GM21515 (cell line): ENCODE measurements around the gene KLRK1.
A peak's percentile ranks its signal among the peaks of the same experiment; 100 is the strongest.
"Not testable (repeated sequence)": the region's sequence is repeated elsewhere in the genome, so short reads cannot be mapped to it uniquely, and the experiment has no call there.

Experiments used
- ATAC-seq: cut with Tn5 transposase; IDR thresholded peaks from one replicate; pipeline ENCODE4 v1.9.1; 2021; ENCODE audit not compliant: unreplicated experiment

Gene KLRK1

DNA sequence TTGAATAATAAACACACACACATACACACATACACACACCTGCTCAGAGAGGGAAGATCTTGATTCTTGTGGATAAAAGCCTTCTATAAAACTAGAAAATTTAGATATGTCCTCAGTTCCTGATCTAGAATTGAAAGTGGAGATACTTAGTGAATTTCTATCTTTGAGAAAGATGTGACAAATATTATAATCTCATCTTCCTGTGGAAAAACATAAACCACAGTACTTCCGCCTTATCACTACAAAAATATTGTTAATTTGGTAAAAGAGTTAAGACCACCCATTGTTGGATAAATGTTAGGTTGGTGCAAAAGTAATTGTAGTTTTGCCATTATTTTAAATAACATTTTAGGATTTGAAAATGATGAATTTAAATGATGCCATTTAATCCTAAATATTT, at the start of gene KLRK1:
TSS of gene KLRK1 (minus strand) at position 138 of the 400 bp plus-strand sequence. CDS start 1,231 bp downstream, outside the sequence.
- no peak for ATAC-seq

DNA sequence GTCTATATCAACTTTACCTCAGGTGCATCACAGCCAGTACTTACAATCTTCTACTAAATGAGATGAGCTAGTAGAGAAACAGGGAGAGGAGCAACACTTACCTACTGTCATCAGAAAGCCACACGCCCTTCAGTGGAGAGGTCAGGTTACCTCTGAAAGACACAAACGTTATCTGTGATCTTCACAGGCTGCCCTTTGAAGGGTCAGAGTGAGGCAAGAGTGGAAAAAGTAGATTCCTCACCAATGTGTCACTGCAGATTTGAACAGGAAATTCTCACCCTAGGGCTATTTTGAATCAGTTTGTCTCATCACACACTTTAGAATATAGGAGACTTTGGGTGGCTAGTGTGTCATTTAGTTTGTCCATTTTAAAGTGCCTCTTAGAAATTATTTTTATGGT, 47.8 kb upstream of the KLRK1 start:
- ATAC-seq: not testable (repeated sequence)

DNA sequence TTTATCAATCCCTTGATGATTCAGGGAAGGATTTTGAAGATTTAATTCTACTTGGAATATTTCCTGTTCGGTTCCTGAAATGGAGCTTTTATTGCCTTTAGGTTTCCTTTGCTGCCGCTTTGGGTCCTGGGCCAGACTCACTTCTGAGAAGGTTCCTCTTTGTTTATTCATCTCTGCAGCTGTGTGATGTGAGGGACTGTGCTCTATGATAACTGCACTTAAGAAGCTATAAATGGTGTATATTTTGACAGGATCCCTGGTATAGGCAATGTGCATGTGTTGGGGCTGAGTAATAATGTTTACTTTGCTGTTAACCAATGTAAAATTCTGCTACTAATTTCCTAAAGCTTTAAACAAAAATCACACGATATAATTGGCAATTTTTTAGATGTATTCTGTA, 46.0 kb upstream of the KLRK1 start, which contains the start of gene KLRC2:
TSS of gene KLRC2 (minus strand) at position 195 of the 400 bp plus-strand sequence. CDS start at position 171, 24 bp downstream.
- not testable (repeated sequence) for ATAC-seq

DNA sequence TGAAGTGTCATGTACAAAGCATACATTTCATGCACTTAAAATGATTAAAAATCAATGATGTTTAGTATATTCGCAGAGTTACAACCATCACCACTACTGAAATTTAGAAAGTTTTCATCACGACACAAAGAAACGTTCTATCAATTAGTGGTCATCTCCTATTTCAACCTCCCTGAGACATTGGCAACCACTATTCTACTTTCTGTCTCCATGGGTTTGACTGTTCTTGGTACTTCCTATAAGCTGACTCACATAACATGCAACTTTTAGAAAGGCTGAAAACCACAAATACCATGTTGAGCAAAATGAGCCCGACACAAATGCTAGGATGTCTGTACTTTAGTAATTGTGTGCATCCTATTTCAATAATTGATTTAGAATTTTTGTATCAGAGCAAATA, 40.8 kb upstream of the KLRK1 start:
- not testable (repeated sequence) for ATAC-seq

DNA sequence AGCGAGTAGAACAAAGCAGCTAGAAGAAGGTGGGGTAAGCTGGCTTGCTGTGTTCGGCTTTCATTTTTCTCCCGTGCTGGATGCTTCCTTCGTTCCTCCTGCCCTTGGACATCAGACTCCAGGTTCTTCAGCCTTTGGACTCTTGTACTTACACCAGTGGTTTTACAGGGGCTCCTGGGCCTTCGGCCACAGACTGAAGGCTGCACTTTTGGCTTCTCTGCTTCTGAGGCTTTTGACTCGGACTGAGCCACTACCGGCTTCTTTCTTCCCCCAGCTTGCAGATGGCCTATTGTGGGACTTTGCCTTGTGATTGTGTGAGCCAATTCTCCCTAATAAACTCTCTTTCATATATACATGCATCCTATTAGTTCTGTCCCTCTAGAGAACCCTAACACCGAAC, 36.1 kb upstream of the KLRK1 start:
- ATAC-seq: not testable (repeated sequence)

DNA sequence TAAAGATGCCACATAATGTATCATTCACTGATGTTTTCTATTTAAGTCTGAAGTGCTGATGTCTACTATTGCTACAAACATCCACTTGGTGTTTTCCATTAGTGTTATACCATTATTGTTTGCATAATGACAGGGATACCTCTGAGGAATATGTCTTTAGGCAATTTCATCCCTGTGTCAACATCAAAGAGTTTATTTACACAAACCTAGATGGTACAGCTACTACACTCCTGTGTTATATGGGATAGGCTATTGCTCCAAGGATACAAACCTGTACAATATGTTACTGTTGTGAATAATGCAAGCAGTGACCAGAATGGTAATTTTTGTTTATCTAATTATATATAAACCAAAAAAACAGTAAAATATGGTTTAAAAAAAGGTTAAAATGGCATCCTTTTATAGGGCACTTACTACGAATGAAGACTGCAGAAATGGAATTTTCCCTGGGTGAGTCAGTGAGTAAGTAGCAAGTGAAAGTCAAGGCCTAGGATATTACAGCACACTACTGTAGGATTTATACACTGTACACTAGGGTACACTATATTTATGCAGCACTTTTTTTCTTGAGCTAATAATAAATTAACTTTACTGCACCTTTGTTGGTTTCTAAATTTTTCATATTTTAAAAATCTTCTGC, 34.5 kb upstream of the KLRK1 start:
- ATAC-seq: not testable (repeated sequence)

DNA sequence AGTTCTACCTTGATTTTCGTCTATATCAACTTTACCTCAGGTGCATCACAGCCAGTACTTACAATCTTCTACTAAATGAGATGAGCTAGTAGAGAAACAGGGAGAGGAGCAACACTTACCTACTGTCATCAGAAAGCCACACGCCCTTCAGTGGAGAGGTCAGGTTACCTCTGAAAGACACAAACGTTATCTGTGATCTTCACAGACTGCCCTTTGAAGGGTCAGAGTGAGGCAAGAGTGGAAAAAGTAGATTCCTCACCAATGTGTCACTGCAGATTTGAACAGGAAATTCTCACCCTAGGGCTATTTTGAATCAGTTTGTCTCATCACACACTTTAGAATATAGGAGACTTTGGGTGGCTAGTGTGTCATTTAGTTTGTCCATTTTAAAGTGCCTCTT, 32.3 kb upstream of the KLRK1 start:
- not testable (repeated sequence) for ATAC-seq

DNA sequence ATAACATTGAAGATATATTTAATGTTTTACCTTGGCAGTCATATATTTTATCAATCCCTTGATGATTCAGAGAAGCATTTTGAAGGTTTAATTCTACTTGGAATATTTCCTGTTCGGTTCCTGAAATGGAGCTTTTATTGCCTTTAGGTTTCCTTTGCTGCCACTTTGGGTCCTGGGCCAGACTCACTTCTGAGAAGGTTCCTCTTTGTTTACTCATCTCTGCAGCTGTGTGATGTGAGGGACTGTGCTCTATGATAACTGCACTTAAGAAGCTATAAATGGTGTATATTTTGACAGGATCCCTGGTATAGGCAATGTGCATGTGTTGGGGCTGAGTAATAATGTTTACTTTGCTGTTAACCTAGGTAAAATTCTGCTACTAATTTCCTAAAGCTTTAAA, 30.5 kb upstream of the KLRK1 start, which contains the start of gene KLRC3:
TSS of gene KLRC3 (minus strand) at position 262 of the 400 bp plus-strand sequence. CDS start at position 217, 45 bp downstream.
- not testable (repeated sequence) for ATAC-seq

DNA sequence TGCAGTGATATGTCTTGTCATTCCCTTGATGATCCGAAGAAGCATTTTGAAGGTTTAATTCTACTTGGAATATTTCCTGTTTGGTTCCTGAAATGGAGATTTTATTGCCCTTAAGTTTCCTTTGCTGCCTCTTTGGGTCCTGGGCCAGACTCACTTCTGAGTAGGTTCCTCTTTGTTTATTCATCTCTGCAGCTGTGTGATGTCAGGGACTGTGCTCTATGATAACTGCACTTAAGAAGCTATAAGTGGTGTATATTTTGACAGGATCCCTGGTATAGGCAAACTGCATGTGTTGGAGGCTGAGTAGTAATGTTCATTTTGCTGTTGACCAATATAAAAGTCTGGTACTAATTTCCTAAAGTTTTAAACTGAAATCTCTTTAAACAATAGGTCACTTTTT, 19.6 kb upstream of the KLRK1 start, which contains the start of gene KLRC4:
TSS of gene KLRC4 (minus strand) at position 366 of the 400 bp plus-strand sequence. CDS start at position 184, 182 bp downstream.
- no peak for ATAC-seq

DNA sequence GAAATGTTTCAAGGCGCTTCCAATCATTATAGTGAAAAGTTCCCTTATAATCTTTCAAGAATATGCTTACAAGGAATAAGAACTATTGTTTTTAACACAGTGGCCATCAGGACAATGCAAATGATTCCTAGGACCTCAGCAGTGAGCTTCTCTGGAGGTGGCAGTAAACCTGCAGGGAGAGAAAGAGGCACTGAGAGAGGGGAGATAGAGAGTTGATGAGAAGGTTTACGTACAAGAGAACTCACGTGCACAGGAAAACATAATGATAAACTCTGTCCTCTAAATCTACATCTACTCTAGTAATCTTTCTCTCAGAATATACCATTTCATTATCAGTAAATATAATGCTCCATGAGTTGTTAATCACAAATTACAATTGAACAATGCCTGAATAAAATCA, 19.0 kb upstream of the KLRK1 start:
- no peak for ATAC-seq

DNA sequence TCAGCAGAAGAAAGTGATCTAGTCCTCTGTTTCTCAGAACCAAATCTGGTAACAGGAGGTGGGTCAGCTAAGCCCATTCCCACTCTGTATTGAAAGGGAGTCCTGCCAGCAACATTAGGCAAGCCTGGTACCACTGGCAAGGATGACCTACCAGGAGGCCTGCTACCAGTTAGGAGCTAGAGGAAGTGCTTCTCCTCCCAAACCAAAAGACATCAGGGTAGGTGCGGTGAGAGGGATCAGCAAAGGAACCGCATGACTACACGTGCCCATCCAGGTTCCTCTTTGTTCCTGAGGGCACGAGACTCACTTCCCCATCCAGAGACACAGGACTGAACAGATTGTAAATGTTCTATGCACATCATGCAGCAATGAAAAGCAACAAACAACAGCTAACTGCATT, 16.9 kb upstream of the KLRK1 start:
- no peak for ATAC-seq

DNA sequence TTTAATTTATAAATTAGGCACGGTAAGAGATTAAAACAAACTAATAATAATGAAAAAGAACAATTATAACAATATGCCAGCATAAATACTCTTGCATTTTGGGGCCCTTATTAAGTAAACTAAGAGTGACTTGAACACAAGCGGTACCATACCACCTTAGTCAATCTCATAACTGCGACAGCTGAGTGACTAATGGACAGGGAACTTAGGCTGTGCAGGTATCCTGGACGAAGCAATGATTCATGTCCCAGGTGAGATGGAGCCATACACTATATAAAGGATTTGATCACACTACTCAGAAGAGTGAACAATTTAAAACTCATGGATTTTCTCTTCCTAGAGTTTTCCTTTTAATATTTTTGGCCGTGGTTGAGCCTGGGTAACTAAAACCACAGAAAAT, 15.5 kb upstream of the KLRK1 start:
- no peak for ATAC-seq

DNA sequence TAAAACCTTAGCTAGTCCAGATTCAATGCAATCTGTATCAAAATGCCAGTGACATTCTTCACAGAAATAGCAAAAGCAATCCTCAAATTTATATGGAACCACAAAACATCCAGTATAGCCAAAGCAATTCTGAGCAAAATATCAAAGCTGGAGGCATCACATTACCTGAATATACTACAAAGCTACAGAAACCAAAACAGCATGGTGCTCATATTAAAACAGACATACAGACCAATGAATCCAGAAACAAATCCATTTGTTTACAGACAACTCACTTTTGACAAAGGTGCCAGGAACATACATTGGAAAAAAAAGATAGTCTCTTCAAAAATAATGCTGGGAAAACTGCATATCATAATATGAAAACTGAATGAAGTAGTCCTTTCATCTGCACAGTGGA, 15.0 kb upstream of the KLRK1 start:
- ATAC-seq: no peak

DNA sequence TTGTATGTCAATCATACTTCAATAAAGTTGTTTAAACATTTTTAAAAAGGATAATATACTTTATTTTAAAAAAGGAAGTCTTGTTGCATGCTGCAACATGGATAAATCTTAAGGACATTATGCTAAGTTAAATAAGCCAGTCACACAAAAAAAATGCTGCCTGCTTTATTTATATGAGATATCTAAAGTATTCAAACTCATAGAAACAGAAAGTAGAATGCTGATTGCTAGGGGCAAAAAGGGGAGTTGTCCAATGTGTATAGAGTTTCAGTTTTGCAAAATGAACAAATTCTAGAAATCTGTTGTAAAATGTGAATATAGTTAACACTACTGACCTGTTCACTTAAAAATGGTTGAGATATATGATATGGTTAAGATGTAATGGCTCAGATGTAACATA, 11.0 kb upstream of the KLRK1 start:
- ATAC-seq: no peak

DNA sequence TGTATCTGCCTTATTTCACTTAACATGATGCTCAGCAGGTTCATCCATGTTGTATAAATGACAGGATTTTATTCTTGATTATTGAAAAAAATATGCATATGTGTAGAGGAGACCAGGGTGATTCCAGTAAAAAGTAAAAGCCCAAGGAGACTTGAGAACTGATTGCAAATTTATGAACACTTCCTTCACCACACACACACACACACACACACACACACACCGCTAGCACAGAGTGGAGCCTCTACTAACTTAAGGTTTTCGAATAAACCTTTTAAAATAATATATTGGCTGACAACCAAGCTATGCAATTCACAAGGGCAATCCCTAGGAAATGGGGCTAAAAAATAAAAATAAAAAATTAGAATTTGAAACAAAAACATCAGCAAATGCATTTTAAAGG, 8.3 kb upstream of the KLRK1 start:
- no peak for ATAC-seq

DNA sequence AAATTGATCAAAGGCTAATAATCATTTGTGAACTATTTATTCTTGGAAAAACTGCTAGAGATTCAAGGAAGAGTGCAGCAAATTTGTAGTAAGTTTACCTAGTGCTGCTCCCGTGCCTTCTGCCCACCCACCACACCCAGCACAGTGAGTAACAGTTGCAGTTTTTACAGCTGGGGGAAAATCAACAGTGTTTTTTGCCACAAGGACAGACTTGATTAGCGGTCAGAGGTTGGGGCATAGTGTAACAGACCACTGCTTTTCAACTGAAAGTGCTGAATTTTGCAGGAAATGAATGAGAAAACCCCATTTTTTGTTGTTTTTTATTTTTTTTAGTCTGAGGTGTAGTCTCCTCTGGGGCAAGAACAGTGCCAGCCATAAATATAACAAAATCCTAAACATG, 7.5 kb upstream of the KLRK1 start:
- no peak for ATAC-seq

DNA sequence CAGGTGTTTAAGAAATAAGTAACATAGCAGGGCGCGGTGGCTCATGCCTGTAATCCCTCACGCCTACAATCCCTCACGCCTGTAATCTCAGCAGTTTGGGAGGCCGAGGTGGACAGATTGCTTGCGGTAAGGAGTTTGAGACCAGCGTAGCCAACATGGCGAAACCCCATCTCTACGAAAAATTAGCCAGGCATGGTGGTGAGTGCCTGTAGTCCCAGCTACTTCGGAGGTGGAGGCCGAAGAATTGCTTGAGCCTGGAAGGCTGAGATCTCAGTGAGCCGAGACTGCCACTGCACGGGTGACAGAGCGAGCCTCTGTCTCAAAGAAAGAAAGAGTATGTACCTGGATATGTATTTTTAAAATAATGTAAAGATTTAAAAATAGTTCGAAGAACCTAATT, 6.3 kb upstream of the KLRK1 start:
- ATAC-seq: not testable (repeated sequence)

DNA sequence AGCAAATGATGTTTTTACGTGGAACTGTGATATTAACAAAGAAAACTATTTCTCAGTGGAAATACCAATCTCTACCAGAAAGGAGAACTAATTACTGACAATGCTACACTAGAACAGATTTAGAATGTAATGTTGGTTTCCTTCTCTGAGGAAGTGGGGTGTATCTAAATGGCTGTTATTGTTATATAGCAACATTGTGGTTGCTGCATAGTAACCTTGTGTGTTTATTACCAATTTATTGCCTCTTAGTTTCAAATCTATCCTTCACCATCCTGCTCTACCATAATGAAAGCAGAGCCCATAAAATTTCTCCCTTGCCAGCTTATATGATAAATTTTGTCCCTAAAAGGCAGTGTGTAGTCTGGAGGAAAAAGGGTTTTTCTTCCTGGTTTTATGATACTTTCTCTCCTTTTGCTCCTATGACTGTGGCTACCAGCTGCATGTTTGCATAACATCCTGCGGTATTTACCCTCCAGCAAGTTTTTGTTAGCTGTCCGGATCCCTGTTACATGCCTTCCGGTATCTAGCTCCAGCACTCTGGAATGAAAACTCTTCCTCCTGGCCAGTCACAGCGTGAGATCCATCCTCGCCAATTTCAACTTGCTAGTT, 5.7 kb upstream of the KLRK1 start:
- peak; percentile 68 for ATAC-seq

DNA sequence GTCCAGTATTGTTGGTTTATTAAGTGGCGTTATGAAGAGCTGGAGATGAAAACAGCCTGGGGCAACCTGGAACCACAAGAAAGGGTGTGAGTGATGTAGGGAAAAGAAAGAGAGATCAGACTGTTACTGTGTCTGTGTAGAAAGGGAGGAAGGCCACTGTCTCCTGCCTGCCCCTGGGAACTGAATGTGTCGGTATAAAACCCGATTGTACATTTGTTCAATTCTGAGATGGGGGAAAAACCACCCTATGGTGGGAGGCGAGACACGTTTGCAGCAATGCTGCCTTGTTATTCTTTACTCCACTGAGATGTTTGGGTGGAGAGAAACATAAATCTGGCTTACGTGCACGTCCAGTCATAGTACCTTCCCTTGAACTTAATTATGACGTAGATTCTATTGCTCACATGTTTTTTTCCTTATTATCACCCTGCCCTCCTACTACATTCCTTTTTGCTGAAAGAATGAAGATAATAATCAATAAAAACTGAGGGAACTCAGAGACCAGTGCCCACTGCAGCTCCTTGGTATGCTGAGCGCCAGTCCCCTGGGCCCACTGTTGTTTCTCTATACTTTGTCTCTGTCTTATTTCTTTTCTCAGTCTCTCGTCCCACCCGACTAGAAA, 4.8 kb upstream of the KLRK1 start:
- ATAC-seq: not testable (repeated sequence)

DNA sequence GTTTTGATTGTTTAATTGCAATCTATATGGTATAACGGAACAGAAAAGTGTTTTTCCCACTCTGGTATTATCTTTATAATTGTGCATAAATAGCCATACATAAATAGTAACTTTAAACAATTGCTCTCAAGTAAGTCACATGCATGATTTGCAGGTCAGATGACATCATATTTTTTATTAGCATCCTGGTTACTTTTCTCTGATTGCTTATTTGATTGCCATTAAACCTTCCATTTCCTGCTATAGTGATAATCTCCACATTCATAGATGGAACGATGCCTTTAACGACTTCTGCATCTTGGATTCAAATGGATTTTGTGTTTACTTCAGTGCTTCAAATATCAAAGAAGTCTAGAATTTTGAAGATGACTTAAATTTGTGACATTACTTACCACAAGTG, 3.5 kb upstream of the KLRK1 start:
- ATAC-seq: no peak

DNA sequence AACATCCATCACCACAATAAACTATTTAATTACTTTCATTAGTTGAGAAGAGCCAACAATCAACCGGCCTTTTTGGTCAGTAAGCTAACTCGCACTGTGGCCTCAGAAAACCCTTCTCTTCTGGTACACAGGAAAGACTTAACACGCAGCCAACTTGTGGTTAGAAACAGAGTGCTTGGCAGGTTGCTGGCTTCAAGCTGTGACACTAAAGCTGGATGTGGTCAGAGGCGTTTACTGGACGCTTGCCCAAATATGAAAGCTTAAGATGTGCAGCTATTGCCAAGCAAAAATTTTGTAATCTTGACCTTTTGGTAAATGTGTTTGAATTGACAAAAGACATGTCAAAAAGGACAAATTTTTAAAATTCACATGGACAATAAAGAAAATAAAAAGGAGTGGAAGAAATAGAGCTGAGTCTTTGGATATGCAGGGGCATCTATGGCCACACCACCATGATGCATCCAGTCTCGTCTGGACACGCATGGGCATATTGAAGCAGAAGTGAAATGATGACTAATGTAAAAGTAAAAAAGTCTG, 2.6 kb upstream of the KLRK1 start:
- peak; percentile 53 for ATAC-seq

DNA sequence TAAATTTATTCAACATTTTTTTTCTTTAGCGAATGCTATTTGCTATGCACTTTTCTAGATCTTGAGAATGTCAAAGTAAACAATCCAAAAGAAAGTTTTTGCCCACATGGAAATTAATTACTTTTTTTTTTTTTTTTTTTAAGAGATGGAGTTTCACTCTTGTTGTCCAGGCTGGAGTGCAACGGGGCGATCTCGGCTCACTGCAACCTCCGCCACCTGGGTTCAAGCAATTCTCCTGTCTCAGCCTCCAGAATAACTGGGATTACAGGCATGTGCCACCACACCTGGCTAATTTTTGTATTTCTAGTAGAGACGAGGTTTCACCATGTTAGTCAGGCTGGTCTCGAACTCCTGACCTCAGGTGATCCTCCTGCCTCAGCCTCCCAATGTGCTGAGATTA, 1.1 kb upstream of the KLRK1 start:
- not testable (repeated sequence) for ATAC-seq
